Suprapubic skin (tissue), 4 donors: ENCODE data around the gene KRTAP10-3. TPM values are rescaled to one million over a fixed set of nuclear protein-coding genes. Genes with fewer than 3 reads are reported as not detected.

ENCODE experiments used
- DNase-seq, 2 donors: peaks; one replicate each; pipeline ENCODE4 v3.0.0-alpha.2; 2019; ENCODE audit warnings: low spot score in 2 of 2
- H3K27ac ChIP-seq: fragments of 200-600 bp; sonication (generic); one replicate; pipeline ENCODE4 v1.5.1; 2019
- H3K27me3 ChIP-seq: fragments of 200-600 bp; sonication (generic); one replicate; pipeline ENCODE4 v1.5.1; 2019
- H3K36me3 ChIP-seq: fragments of 200-600 bp; sonication (generic); one replicate; pipeline ENCODE4 v1.5.1; 2019
- H3K4me1 ChIP-seq: fragments of 200-600 bp; sonication (generic); one replicate; pipeline ENCODE4 v1.5.1; 2019
- H3K4me3 ChIP-seq: fragments of 200-600 bp; sonication (generic); one replicate; pipeline ENCODE4 v1.5.1; 2019; ENCODE audit warnings: mild to moderate bottlenecking
- H3K9me3 ChIP-seq: fragments of 200-600 bp; sonication (generic); one replicate; pipeline ENCODE4 v1.5.1; 2019
- EP300 ChIP-seq: sonication (generic); formaldehyde crosslinking; IDR thresholded peaks from one replicate; pipeline ENCODE4 v1.6.1; 2017; ENCODE audit warnings: antibody characterized with exemption
- POLR2A ChIP-seq, 2 donors: fragments of 450-650 bp; IDR thresholded peaks; one replicate each; pipeline ENCODE4 v1.6.1; 2017; ENCODE audit warnings: antibody characterized with exemption in 2 of 2, mild to moderate bottlenecking in 2 of 2, moderate library complexity in 2 of 2
- POLR2AphosphoS5 ChIP-seq, 3 donors: sonication (generic); formaldehyde crosslinking; IDR thresholded peaks; one replicate each; pipeline ENCODE4 v1.6.1; 2017; ENCODE audit warnings: antibody characterized with exemption in 3 of 3
- WGBS: methylation state at CpG from one replicate; pipeline ENCODE4 v1.1.5; 2018; 5-methylcytosine and 5-hydroxymethylcytosine counted together
- total RNA-seq, 4 donors: library from RNA; depleted of rRNA; stranded (reverse); fragments of >200 nt; gene quantifications; one replicate each; pipeline ENCODE4 v1.1.0, GENCODE V29; 2016
- TF ChIP-seq, protein P1 (sequence below), 2 donors: fragments of 200-600 bp in 1 of 2; fragments of 450-650 bp in 1 of 2; sonication (generic) in 1 of 2; IDR thresholded peaks; one replicate each; pipeline ENCODE4 v1.5.1; 2016 to 2019; ENCODE audit warnings: antibody characterized with exemption in 2 of 2, mild to moderate bottlenecking in 1 of 2, moderate library complexity in 1 of 2

Gene KRTAP10-3
- total RNA-seq, 4 donors from 2014 or later, result 1.1 to 5.8 (median 3.3) TPM; not detected in 1

DNA sequence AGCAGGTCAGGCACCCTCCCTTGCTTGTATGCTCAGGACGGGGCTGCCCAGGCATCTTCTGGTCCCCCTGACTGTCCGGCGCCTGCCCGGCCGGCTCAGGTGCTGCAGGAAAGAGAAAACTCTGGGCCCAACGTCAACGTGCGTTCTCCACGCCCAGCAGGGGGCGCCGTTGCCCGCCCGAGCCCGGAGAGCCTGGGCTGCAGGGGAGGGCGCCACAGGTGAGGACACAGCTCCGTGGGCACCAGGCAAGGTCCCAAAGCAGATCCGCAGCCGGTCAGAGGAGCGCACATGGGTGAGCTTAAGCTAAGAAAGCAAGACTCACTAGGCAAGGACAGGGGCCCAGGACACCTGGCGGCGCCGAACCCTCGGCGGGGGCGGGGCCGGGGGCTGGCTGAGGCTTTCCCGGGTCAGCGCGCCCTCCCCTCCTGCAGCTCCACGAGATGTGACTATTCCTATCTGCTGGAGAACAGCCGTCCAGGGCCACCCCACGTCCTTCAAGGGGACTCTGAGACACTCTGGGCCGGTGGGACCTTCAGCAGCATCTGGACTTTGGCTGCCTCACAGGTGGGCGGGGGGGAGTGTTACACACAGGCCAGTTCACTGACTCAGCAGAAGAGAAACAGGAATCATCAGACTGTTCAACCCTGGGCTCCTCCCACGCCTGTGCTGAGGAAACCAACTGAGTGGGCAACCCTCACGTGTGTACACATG is 47.9 kb downstream of the KRTAP10-3 start:
- H3K27me3 ChIP-seq, result peaks cover 44% of the 10 kb centered on the region
- no peaks in the 10 kb centered on the region for H3K9me3 ChIP-seq
- H3K27ac ChIP-seq, result no peak overlapping the region
- no peaks in the 10 kb centered on the region for H3K36me3 ChIP-seq
- DNase-seq, result no peak
- TF ChIP-seq, protein P1, sequence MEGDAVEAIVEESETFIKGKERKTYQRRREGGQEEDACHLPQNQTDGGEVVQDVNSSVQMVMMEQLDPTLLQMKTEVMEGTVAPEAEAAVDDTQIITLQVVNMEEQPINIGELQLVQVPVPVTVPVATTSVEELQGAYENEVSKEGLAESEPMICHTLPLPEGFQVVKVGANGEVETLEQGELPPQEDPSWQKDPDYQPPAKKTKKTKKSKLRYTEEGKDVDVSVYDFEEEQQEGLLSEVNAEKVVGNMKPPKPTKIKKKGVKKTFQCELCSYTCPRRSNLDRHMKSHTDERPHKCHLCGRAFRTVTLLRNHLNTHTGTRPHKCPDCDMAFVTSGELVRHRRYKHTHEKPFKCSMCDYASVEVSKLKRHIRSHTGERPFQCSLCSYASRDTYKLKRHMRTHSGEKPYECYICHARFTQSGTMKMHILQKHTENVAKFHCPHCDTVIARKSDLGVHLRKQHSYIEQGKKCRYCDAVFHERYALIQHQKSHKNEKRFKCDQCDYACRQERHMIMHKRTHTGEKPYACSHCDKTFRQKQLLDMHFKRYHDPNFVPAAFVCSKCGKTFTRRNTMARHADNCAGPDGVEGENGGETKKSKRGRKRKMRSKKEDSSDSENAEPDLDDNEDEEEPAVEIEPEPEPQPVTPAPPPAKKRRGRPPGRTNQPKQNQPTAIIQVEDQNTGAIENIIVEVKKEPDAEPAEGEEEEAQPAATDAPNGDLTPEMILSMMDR (IDR thresholded peaks at IDR 0.05), result peak; percentile 30 to 73
- TF ChIP-seq POLR2A (IDR thresholded peaks at IDR 0.05), result no peak
- WGBS, result 20% methylated on average over 1 of the region's 36 CpGs
- H3K4me3 ChIP-seq, result peak overlapping the region; percentile 12
- peaks cover 19% of the 10 kb centered on the region for H3K4me1 ChIP-seq

GRCh38 chr21:44510109-44510507 is 48.5 kb downstream of the KRTAP10-3 start:
- H3K4me1 ChIP-seq, result peaks cover 19% of the 10 kb centered on the region
- peak overlapping the region; percentile 12 for H3K4me3 ChIP-seq
- no peak for DNase-seq
- H3K36me3 ChIP-seq, result no peaks in the 10 kb centered on the region
- peaks cover 44% of the 10 kb centered on the region for H3K27me3 ChIP-seq
- H3K27ac ChIP-seq, result no peak overlapping the region
- H3K9me3 ChIP-seq, result no peaks in the 10 kb centered on the region
- 10% methylated on average over 2 of the region's 18 CpGs for WGBS
- TF ChIP-seq, protein P1 (IDR thresholded peaks at IDR 0.05), result no peak
- TF ChIP-seq POLR2A (IDR thresholded peaks at IDR 0.05), result no peak
- TF ChIP-seq POLR2AphosphoS5 (IDR thresholded peaks at IDR 0.05), result no peak
- TF ChIP-seq EP300, result no peak

DNA sequence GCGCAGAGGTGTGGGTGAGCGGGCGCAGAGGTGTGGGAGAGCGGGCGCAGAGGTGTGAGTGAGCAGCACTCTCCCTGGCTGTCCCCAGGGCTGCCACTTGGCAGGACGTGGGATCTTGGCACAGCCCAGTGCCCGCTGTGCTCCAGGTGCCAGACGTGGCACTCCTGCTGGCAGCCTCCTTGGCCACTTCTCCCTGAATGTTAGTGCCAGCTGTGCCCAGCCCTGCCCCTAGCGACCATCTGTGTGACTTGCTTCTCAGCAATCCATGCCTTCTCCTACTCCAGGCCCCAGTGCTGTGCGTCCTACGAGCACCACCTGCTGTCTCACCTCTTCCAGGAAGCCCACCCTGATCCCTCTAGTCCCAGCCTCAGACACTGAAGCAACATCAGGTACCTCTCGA is 49.1 kb downstream of the KRTAP10-3 start:
- no peak overlapping the region for H3K27ac ChIP-seq
- peaks cover 44% of the 10 kb centered on the region for H3K27me3 ChIP-seq
- no peak for DNase-seq
- no peaks in the 10 kb centered on the region for H3K9me3 ChIP-seq
- 53% methylated on average over 12 of the region's 12 CpGs for WGBS
- peaks cover 19% of the 10 kb centered on the region for H3K4me1 ChIP-seq
- no peak overlapping the region for H3K4me3 ChIP-seq
- no peaks in the 10 kb centered on the region for H3K36me3 ChIP-seq
- TF ChIP-seq, protein P1 (IDR thresholded peaks at IDR 0.05), result peak in 1 of 2 donors; percentile 43
- TF ChIP-seq EP300, result no peak
- TF ChIP-seq POLR2A (IDR thresholded peaks at IDR 0.05), result no peak

GRCh38 chr21:44508711-44509445 is 49.7 kb downstream of the KRTAP10-3 start:
- H3K4me3 ChIP-seq, result no peak overlapping the region
- no peaks in the 10 kb centered on the region for H3K9me3 ChIP-seq
- H3K27ac ChIP-seq, result no peak overlapping the region
- no peaks in the 10 kb centered on the region for H3K36me3 ChIP-seq
- H3K4me1 ChIP-seq, result peaks cover 19% of the 10 kb centered on the region
- DNase-seq, result no peak
- TF ChIP-seq POLR2A (IDR thresholded peaks at IDR 0.05) (no peak), EP300 (no peak), POLR2AphosphoS5 (IDR thresholded peaks at IDR 0.05) (no peak)
- peaks cover 44% of the 10 kb centered on the region for H3K27me3 ChIP-seq
- WGBS, result 72% methylated on average over 19 of the region's 30 CpGs

DNA sequence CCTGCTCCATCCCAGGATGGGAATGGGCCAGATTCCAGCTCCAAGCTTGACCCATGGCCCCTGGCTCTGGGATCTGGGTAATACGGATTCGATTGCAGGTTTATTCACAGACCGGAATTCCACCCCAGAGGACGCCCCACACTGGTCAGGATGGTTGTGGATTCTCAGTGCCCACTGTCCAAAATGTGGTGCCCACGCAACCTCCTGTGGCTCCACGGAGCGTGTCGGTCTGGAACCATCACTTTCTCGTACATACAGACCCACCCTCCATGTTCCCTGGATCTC is 50.2 kb downstream of the KRTAP10-3 start:
- Histone ChIP-seq H3K4me3 (no peak overlapping the region), H3K27ac (no peak overlapping the region), H3K36me3 (no peaks in the 10 kb centered on the region), H3K27me3 (peaks cover 44% of the 10 kb centered on the region), H3K9me3 (no peaks in the 10 kb centered on the region), H3K4me1 (peaks cover 19% of the 10 kb centered on the region)
- WGBS, result 91% methylated on average over 9 of the region's 9 CpGs
- no peak for DNase-seq
- no peak for TF ChIP-seq POLR2AphosphoS5 (IDR thresholded peaks at IDR 0.05)
- TF ChIP-seq EP300, result no peak
- no peak for TF ChIP-seq POLR2A (IDR thresholded peaks at IDR 0.05)
- TF ChIP-seq, protein P1 (IDR thresholded peaks at IDR 0.05), result no peak

Other genes with a start within 250 kb of the KRTAP10-3 start
- gene CFAP410, start 219.4 kb downstream of the KRTAP10-3 start, total RNA-seq, result 10 to 100 TPM; 22.6 to 45.5 (median 27.3) TPM
- 1 to 10 TPM; 2.5 to 4.2 (median 3.2) TPM for gene TRPM2, start 205.2 kb downstream of the KRTAP10-3 start, total RNA-seq
- gene LRRC3, start 103.3 kb downstream of the KRTAP10-3 start, total RNA-seq, result 1 to 10 TPM; 3.9 to 6.2 (median 4.7) TPM
- 1 to 10 TPM in 2 of 4 donors, under 1 TPM in 1, not detected in 1; 0.83 to 8.5 (median 2.6) TPM for gene KRTAP10-1, start 18.6 kb downstream of the KRTAP10-3 start, total RNA-seq
- gene KRTAP10-2, start 7.3 kb downstream of the KRTAP10-3 start, total RNA-seq, result 10 to 100 TPM in 2 of 4 donors, under 1 TPM in 1, not detected in 1; 0.76 to 11.1 (median 10.1) TPM
- 10 to 100 TPM in 1 of 4 donors, 1 to 10 TPM in 2, not detected in 1; 2.7 to 11.8 (median 4.9) TPM for gene KRTAP10-4, start 14.9 kb upstream of the KRTAP10-3 start, total RNA-seq
- 10 to 100 TPM in 1 of 4 donors, 1 to 10 TPM in 1, under 1 TPM in 1, not detected in 1; 0.76 to 11.1 (median 1.7) TPM for gene KRTAP10-5, start 21.8 kb upstream of the KRTAP10-3 start, total RNA-seq
- gene KRTAP10-6, start 33.7 kb upstream of the KRTAP10-3 start, total RNA-seq, result 1 to 10 TPM in 2 of 4 donors, not detected in 2; 2.0 to 3.1 TPM
- 10 to 100 TPM in 1 of 4 donors, 1 to 10 TPM in 2, not detected in 1; 3.7 to 12.9 (median 4.2) TPM for gene KRTAP10-7, start 41.8 kb upstream of the KRTAP10-3 start, total RNA-seq
- gene KRTAP10-8, start 53.3 kb upstream of the KRTAP10-3 start, total RNA-seq, result 1 to 10 TPM in 2 of 4 donors, not detected in 2; 1.3 to 7.2 TPM
- 1 to 10 TPM in 2 of 4 donors, not detected in 2; 1.6 to 9.9 TPM for gene KRTAP10-9, start 68.3 kb upstream of the KRTAP10-3 start, total RNA-seq
- 1 to 10 TPM in 2 of 4 donors, not detected in 2; 3.3 to 8.0 TPM for gene KRTAP10-10, start 78.6 kb upstream of the KRTAP10-3 start, total RNA-seq
- gene KRTAP10-11, start 87.6 kb upstream of the KRTAP10-3 start, total RNA-seq, result 10 to 100 TPM in 1 of 4 donors, 1 to 10 TPM in 2, not detected in 1; 1.9 to 11.7 (median 3.5) TPM
- gene KRTAP12-4, start 95.9 kb upstream of the KRTAP10-3 start, total RNA-seq, result not detected
- gene KRTAP12-3, start 99.1 kb upstream of the KRTAP10-3 start, total RNA-seq, result 10 to 100 TPM in 1 of 4 donors, 1 to 10 TPM in 1, not detected in 2; 3.2 to 11.5 TPM
- gene KRTAP12-2, start 108.1 kb upstream of the KRTAP10-3 start, total RNA-seq, result 10 to 100 TPM in 1 of 4 donors, 1 to 10 TPM in 2, not detected in 1; 5.6 to 29.3 (median 8.2) TPM
- gene KRTAP12-1, start 123.4 kb upstream of the KRTAP10-3 start, total RNA-seq, result 10 to 100 TPM in 1 of 4 donors, 1 to 10 TPM in 1, not detected in 2; 6.0 to 32.1 TPM
- gene KRTAP10-12, start 138.4 kb upstream of the KRTAP10-3 start, total RNA-seq, result 1 to 10 TPM in 2 of 4 donors, not detected in 2; 1.3 to 2.9 TPM
- gene TSPEAR, start 152.8 kb upstream of the KRTAP10-3 start, total RNA-seq, result under 1 TPM in 3 of 4 donors, not detected in 1; 0.21 to 0.59 (median 0.32) TPM
- gene UBE2G2, start 243.0 kb upstream of the KRTAP10-3 start, total RNA-seq, result 100 to 1,000 TPM in 2 of 4 donors, 10 to 100 TPM in 2; 62.5 to 126 (median 91.6) TPM